HG03175 (cell line): Measurements from ENCODE around the gene PRR30.
"Not testable (repeated sequence)": the region's sequence is repeated elsewhere in the genome, so short reads cannot be mapped to it uniquely, and the experiment has no call there.

Source experiments
- ATAC-seq: cut with Tn5 transposase; IDR thresholded peaks from one replicate; pipeline ENCODE4 v1.9.1; 2021; ENCODE audit warnings: mild to moderate bottlenecking, moderate library complexity; ENCODE audit not compliant: unreplicated experiment

Gene PRR30

DNA sequence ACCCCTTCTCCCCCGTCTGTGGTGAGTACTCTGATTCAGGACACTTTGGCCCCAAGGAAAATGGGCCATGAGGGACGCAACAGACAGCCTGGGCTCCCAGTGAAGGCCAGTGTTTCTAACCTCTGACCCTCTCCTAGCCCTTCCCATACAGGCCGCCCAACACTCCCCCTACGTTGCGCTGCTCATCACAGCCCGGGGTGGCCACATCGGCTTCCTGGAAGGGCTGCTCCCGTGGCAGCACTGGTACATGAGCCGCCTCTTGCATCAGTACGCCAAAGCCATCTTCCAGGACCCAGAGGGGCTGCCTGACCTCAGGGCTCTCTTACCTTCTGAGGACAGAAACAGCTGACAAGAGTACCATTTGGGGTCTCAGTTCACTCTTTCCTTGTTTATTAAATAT is 8.8 kb downstream of the PRR30 start:
- no peak for ATAC-seq

DNA sequence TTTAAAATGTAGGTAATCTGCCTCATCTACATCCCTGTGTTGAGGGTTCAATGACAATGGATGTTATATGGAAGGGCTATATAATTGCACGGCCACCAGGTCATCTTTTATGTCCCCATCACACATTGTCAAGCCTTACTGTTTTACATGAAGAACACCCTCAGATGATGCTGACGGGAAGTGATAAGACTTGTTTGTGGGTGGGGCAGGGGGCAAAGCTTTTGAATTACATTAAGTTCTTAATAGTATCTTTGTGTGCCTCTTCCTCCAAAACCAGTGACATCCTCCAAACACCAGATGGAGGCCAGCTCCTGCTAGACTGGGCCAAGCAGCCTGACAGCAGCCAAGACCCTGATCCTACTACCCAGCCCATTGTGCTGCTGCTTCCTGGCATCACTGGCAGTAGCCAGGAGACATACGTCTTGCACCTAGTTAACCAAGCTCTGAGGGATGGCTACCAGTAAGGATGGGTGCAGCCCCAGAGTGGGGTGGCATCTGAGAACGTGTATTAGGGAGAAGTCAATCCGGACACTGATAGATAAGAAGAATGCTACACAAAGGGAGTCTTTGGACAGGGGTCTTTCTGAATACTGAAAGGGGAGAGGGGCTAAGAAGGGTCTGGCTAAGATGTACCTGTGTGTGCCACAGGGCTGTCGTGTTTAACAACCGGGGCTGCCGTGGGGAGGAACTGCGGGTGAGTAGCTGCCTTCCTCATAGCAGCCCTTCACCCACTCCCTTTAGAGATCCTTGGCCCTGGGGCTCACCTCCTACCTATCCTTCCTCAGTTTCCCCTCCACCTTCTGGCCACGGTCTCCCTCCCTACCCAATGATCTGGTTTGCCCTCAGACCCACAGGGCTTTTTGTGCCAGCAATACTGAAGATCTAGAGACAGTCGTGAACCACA is 10.3 kb downstream of the PRR30 start:
- ATAC-seq: no peak

- no peak for ATAC-seq
Observed at GRCh38 chr2:27127883-27128667, 11.1 kb downstream of the PRR30 start.

GRCh38 chr2:27126252-27126710 is 12.9 kb downstream of the PRR30 start:
- ATAC-seq: no peak

DNA sequence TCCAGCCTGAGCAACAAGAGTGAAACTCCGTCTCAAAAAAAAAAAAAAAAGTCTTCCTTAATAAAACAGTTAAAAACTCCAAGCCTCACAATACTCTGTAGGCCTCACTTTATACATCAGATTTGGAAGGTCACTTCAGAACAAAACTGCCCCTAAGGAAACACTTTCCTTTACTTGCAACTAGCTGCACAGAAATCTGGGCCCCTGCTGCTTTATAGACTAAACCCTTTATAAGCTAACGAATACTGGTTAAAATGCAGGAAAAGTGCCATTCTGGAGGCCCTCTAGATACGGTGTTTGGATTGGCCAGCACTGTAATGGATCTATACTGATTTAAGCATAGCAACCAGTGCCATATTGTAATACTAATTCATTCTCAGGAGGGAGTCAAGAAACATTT is 14.1 kb downstream of the PRR30 start:
- no peak for ATAC-seq

GRCh38 chr2:27123302-27124150 is 15.7 kb downstream of the PRR30 start, which contains the start of gene ABHD1:
TSS of gene ABHD1 (plus strand) at chr2:27123815. CDS start at chr2:27123949, 134 bp downstream.
- ATAC-seq: no peak

DNA sequence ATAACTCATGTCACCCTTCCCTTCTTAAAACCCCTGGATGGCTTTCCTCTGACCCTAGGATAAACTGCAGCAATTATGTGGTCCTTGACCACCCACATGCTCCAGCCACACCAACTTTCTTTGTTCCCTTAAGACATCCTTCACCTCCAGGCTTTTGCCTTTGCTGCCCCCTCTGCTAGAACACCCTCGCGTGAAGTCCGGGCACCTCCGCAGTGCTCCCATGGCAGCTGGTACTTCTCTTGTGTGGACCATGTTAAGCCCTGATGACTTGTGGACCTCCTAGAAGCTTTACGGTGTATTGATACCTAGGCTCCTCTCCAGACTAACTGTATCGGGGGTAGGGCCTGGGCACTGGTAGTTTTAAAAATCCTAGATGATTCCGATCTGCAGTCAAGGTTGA is 16.4 kb downstream of the PRR30 start:
- ATAC-seq: no peak

DNA sequence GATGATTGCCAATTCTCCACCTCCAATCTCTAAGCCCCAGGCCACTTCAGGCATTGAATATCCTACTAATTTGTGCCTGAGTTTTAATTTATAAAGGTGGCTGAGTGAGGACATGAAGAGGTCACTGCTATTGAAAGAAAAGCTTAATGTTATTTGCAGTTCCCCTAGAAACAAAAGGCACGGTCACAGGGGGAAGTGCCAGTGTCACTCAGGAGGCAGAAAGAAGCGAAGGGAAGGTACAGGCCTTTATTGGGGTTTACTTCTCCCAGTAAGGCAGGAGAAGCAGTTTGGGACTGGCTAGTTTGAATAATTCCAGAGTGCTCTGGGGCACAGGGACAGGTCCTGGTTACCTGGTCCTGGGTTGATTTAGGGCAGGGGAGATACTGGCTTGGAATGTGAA is 17.3 kb downstream of the PRR30 start:
- ATAC-seq: no peak

- not testable (repeated sequence) for ATAC-seq
Observed at GRCh38 chr2:27119330-27119670, 19.9 kb downstream of the PRR30 start.

DNA sequence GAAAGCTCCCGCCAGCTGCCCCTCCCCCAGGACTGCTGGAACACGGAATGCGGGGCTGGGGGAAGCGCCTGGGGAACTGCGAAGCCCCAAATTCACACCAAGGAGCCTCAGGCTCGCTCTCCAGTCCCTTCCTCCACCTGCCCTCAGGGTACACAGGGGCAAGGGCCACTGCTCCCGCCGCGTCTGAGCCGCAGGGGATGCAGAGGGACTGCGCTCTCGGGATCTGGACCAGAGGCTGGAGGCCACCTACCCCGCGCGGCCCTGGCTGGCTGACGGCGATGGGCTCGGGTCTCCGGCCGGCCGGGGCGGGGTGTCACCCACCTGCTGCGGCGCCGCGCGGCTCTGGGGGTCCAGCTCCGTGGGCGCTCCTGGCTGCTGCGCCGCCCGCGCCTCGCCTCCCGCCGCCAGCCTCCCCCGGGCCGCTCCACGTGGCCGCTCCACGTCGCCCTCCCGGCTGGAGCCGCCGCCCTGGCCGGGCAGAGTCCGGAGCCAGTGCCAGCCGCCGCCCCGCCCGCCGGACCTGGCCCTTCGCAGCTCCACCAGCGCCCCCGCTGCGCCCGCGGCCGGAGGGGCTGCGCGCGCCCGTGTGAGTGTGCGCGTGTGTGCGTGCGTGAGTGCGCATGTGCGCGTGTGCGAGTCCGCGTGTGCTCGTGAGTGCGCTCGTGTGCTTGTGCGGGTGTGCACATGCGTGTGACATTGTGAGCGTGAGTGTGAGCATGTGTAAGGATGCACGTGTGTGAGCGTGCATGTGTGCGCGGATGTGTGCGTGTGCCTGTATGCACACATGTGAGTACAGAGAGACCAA is 20.5 kb downstream of the PRR30 start, which contains the start of gene CGREF1:
Gene CGREF1, minus strand, starts transcription at position 604 of the 805 bp plus-strand sequence. CDS start 14,762 bp downstream, outside the sequence.
- ATAC-seq: no peak

GRCh38 chr2:27117995-27118524 is 21.1 kb downstream of the PRR30 start:
- ATAC-seq: no peak

GRCh38 chr2:27115519-27115918 is 23.7 kb downstream of the PRR30 start:
- ATAC-seq: no peak

- ATAC-seq: not testable (repeated sequence)
Observed at GRCh38 chr2:27111392-27112078, 27.7 kb downstream of the PRR30 start.

DNA sequence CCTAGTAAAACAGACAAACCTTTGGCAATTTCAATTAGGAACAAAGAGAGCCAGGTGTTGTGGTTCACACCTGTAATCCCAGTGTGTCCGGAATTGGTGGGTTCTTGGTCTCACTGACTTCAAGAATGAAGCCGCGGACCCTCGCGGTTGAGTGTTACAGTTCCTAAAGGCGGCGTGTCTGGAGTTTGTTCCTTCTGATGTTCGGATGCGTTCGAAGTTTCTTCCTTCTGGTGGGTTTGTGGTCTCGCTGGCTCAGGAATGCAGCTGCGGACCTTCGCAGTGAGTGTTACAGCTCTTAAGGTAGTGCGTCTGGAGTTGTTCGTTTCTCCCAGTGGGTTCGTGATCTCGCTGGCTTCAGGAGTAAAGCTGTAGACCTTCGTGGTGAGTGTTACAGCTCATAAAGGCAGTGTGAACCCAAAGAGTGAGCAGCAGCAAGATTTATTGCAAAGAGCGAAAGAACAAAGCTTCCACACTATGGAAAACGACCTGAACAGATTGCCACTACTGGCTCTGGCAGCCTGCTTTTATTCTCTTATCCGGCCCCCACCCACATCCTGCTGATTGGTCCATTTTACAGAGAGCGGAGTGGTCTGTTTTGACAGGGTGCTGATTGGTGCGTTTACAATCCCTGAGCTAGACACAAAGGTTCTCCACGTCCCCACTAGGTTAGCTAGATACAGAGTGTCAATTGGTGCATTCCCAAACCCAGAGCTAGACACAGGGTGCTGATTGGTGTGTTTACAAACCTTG is 28.4 kb downstream of the PRR30 start:
- ATAC-seq: not testable (repeated sequence)

GRCh38 chr2:27109083-27109482 is 30.1 kb downstream of the PRR30 start:
- no peak for ATAC-seq

DNA sequence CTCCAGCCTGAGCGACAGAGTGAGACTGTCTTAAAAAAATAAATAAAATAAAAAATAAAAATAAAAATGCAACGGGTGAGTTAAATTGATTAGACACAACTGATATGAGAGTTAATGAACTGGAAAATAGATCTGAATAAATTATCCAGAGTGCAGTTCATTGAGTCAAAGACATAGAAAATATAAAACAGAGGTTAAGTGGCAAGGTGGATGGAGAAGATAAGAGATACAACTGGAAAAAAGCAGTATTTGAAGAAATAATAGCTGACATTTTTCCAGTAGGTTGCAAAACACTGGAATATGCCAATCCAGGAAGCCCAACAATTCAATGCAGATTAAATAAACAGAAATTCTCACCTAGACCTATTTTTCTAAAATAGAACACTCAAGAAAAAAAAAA is 31.0 kb downstream of the PRR30 start:
- no peak for ATAC-seq

- ATAC-seq: no peak
Observed at GRCh38 chr2:27105981-27106380, 33.2 kb downstream of the PRR30 start.

GRCh38 chr2:27102329-27102728 is 36.9 kb downstream of the PRR30 start:
- ATAC-seq: no peak
